Measurements from ENCODE around the gene ATG9A.

The ATG9A gene

DNA sequence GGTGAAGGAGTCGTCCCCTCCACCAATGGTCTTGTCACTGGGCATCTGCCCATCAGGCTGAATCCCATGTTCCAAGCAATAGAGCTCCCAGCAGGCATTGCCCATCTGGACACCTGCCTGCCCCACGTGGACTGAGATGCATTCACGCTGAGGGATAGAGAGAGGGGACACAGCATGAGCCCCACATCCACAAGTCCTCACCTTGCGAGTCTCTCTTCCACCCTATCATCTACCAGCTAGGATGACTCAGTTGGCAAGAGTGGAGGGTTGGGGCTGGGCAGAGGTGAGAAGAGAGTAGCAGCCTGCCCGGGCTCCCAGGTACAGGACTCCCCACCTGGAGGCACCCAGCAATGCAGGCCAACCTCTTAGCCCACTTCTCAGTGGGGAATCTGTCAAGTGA, 22.6 kb upstream of the ATG9A start:
- peak; percentile 33 to 39 for DNase-seq

DNA sequence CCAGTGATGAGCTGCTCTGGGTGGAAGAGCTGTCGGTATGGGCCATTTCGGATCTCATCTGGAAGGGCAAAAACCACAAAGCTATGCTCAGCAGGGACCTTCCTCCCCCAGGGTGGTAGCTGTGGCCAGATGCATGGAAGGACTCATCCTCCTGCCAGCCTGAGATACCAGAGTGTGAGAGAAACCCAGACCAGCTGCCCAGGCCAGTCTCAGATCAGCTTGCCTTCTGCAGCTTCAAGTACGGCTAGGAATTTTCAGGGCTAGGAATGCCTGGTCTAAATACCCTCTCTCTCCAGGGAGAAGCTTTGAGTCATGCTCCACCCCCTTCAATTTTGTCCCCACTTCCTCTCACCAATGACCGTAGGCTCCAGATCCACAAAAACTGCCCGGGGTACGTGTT, 22.2 kb upstream of the ATG9A start:
- DNase-seq: no peak

DNA sequence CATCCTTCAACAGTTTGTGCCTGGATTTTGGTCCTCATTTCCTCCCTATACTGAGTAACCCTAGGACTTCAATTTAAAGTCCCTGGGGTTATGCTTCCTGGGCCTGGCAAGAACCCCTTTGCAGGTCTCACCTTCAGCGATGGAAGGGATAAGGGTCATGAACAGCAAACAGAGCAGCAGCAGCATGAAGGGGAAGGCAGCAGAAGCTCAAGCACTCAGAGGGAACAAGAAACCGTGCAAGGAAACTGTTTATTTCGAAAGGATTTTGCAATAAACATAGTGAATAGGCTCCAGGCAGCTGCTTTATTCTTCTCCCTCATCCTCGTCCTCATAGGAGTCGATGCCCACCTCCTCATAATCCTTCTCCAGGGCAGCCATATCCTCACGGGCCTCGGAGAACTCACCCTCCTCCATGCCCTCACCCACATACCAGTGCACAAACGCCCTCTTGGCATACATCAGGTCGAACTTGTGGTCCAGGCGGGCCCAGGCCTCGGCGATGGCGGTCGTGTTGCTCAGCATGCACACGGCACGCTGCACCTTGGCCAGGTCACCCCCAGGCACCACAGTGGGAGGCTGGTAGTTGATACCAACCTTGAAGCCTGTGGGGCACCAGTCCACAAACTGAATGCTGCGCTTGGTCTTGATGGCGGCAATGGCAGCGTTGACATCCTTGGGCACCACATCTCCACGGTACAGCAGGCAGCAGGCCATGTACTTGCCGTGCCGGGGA, 20.8 kb upstream of the ATG9A start:
- no peak for DNase-seq

DNA sequence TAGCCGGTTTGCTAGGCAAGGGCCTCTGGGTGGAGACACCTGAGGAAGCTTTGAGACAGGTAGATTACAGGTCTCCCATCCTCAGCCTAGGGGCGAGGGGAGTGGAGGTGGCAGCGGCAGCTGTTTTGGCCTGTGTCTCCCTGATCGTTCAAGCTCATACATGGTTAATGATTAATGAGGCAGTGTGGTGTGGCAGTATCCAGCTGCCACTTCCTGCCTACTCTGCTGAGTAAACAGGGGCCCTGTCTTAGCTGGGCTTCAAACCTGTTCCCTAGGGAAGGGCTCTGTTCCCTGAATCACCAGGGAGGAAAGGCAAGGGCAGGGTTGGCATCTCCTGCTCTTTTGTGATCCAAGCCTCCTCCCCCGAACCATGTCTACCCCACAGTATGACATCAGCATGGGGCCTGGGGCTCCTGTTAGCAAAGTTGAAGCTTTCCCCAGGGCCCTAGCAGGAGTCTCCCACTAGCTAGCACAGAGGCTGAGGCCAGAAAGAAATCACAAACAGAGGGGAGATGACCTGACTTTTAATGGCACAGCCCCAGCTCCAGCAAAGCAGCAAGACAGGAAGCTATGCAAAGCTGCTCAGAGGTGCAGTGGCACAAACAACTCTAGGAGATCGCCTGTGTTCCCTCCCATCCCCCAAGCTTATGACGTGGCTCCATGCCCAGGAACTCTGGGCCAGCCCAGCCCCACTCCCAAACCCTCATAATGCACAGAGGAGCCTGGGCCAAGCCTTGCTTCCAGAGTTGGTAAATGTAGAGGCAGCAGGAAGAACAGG, 20.0 kb upstream of the ATG9A start:
- DNase-seq: no peak

DNA sequence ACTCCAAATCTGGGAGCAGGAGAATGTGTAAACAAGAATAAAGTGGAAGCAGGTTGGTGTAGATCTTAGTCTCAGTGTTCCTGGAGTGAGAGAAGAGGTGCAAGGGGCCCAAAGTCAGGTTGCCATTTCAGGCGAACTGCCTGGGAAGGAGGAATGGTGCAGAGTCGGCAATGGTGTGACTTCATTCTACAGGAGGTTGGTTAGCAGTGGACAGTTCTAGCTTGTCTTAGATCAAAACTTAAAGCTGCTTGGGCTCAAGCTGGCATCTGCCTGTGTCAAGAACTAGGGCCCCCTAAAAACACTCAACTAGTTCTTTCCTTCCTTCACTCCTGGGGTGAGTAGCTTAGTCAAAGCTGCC, 19.4 kb upstream of the ATG9A start:
- no peak for DNase-seq

DNA sequence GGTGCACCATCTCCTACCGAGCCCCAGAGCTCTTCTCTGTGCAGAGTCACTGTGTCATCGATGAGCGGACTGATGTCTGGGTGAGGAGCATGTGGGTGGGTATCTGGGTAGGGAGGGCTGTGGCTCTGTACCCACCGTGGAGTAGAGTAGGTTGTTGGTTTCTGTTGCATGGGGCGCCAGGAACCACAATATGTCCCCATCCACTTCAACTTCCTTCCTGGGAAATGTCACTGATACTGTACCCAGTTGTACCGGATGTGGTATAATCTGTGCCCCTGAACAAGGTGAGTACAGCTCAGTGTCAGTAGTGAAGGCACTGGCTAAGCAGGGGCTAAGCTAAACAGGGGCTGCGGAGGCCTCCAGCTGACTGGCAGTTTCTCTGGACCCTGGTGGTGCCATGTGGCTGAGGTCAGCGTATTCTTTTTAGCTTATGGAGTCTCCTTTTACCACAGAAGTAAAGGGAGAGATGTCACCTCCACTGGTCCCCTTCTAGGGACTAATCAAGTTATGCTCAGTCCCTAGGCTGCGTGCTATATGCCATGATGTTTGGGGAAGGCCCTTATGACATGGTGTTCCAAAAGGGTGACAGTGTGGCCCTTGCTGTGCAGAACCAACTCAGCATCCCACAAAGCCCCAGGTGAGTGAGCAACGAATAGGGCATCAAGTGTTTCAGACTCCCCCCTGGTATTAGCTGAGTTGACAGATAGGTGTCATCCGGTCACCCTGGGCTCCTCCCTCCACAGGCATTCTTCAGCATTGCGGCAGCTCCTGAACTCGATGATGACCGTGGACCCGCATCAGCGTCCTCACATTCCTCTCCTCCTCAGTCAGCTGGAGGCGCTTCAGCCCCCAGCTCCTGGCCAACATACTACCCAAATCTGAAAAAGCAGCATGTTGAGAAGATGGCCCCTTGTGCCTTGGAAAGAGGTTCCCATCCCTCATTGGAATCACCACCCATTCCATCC, 18.5 kb upstream of the ATG9A start:
- DNase-seq: peak; percentile 58 to 66

DNA sequence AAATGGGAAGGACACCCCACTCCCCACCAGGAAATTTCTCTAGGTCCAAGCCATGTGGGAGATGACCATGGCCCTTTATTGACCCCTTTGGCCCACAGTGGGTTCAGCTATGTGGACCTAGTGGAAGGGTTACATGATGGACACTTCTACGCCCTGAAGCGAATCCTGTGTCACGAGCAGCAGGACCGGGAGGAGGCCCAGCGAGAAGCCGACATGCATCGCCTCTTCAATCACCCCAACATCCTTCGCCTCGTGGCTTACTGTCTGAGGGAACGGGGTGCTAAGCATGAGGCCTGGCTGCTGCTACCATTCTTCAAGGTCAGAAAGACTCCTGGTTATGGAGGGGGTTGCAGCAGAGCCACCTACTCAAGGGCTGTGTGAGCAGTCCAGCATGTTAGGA, 17.1 kb upstream of the ATG9A start:
- DNase-seq: no peak

DNA sequence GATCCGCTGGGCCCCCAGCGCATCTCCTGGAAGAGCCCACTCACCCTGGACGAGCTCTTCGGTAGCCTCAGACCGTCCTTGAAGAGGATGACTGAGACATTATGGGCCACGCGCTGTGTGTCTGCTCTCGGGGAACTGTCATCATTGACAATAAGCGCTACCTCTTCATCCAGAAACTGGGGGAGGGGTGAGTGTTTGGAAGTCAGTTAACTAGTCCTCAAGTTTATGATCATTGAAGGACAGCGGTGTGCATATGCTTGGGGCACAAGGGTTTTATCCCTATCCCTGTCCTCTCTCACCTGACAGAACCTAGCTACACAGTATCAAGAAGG, 16.4 kb upstream of the ATG9A start:
- DNase-seq: no peak

DNA sequence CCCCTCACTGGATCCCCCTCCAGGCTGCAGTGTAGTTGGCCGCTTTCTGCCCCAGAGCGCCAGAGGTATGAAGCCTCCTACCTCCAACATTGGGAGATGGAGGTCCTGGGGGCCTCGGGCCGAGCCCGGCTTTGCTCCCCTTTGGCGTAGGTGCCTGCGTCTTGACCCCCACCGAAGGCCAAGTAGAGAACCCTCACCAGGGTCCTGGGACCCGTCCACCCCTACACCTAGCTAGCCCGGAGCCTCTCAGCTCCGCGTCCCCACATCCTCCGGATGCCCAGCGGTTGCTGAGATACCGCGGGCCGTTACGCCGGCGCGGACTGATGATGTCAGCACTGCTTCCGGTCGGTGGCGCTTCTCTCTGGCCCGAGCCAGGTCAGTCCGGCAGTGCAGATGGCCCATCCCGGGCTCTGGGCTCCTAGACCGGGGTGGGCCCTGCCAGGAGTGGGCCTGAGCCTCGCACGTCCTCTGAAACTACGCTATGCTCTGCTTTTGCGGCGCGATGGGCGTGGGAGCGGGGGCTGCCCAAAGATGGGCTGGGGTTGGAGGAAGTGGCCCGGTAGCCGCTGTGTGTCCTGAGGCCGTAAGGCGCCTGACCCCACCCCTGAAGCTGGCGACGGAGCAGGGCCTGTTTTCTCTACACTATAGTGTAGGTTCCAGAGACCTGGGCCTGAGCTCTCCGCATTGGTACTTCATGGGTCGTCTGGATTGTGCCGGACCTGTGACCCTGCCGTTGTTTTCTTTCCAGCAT, 15.9 kb upstream of the ATG9A start, which contains the start of the genes GLB1L and STK16:
TSS of gene GLB1L (minus strand) at position 297 of the 751 bp plus-strand sequence. CDS start 1,871 bp downstream, outside the sequence.
TSS of gene STK16 (plus strand) at position 332 of the 751 bp plus-strand sequence. CDS start 521 bp downstream, outside the sequence.
- peak; percentile 79 to 80 for DNase-seq

DNA sequence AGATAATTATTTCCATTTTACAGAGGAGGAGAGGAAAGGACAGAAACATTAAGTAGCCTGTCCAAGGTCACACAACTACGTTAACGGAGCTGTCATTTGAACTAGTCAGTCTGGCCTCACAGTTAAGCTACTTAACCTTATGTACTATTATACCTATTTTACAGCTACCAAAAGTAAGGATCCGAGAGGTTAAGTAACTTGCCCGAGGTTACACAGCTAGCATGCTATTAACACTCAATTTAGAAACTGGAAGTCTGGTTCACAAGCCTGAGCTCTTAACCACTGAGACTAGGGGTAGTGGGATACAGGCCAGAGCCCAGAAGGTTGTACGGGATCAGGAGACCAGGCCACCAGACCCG, 15.3 kb upstream of the ATG9A start:
- no peak for DNase-seq

DNA sequence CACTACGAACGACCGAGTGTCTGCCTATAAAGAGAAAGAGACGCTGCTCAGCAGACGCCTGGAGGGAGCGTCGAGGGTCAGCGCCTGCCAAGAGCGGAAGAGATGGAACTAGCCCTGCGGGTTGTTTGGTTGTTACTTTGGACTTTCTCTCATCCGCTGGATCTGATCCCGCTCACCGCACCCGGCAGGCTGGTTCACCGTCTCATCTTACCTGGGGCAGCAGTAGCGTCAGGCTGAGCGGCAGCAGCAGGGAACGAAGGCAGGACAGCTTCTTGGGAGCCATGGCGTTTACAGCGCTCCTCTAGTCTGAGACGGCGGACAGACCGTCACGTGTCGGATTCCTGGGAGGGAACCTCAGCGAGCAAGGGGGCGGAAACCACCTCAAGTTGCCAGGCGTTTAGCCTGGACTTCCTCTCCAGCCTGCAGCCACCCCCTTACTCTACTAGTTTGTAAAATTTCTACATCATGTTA, 13.9 kb upstream of the ATG9A start:
- DNase-seq: no peak

DNA sequence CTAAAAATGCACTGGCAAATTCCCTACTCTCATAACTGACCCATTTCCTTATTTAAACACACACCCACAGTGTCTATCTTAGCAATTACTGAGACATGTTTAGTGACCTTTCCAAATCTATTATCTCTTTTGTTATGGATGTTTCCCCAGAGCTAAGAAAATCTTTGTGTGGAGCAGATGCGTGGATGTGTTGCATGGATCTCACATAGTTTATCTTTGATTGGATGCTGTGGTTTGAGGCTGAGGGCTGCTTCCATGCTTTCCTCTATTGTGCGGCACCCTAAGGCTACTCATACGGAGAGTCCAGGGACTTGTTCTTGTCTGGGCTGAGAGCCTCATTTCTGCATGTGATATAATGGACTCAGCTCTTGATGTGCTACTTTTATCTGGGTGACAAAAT, 4.9 kb upstream of the ATG9A start:
- DNase-seq: no peak

DNA sequence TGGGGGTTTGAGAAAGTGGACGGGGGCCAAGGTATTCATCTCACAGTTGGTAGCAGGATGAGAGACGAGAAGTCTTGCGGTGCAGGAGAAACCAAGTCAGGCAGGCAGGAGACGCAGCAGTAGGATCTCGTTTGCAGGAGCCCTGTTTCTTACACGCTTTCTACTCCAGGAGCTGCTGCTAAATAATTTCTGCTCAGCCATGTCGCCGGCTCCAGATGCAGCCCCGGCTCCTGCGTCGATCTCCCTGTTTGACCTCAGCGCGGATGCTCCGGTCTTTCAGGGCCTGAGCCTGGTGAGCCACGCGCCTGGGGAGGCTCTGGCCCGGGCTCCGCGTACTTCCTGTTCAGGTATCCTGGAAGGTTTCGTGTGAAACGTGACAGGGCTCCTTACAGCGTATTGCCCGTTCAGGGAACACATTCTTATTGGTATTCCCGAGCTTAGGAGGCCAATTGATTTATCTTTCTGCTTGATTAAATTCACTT, 664 bp upstream of the ATG9A start:
- no peak for DNase-seq

DNA sequence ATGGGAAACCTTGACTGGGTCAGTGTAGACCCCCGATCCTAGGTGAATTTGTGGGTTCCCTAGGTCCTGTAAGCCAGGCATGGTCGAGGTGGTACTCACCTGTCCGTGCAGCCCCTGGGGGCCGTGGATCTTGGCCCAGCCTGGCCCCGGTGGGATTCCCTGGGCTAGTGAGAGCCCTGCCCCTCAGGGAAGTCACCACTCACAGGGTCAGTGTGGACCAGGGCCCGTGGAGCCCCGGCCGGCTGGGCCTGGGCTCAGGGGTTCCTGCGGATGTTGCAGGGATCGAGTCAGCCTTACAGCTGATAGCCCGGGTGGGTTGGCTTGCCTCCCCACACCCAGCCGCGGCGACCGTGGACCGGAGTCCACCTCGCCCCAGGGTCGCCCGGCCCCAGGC, 528 bp downstream of the ATG9A start:
- no peak for DNase-seq

DNA sequence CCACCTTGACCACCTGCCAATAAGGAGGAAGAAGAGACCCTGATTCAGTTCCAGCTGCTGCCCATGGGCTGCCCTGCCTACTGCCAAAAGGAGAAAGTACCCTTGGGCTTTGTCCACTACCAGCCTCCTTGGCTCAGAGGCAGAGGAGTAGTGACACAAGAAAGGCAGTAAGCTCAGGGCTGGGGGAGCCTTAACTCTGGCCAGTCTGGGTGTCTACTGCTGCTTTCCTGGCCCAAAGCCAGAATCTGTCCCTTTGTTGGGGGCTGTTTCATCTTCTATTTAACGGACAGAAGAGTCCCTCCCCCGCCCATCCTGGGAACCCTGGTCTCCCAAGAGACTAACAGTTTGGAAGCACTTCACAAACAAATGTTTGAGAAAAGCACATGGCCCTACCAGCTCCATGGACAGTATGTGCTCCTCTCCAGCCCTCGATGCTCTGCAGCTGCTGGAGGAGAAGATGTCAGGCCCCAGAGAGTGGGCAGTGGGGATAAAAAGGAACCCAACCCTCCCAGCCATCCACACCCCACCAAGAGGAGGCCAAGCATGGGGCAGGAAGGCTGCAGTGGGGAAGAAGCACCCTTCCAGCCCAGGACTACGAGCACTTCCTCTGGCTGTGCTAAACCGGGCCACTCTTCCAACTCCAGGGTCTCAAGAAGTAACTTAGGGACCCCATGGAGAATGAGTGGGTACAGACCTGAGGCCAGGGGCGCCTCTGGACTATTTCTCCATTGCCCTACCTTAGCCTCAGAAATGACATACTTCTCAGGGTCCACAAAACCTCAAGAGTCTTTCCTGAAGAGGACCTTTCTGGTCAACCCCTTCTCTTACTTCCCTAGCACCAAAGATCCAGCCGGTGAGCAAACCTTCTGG, 1.2 kb downstream of the ATG9A start:
- no peak for DNase-seq

DNA sequence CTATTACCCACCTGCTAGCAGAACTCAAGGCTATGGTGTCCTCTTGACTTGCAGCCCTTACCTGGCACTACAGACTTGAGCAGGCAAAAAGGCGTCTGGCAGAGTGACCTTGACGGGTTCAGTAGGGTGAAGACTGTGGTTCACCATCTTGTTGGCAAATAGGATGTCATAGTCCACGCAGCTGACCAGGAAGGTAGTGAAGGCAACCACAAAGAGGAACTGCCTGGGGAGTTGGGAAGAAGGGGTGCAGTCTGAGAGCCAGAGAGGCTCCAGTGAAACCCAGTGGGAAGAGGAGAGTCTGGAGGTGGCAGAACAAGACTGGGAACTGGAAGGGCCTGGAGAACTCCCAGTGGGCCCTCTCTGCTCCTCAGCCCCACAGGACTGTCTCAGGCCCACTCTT, 4.1 kb downstream of the ATG9A start:
- DNase-seq: no peak

DNA sequence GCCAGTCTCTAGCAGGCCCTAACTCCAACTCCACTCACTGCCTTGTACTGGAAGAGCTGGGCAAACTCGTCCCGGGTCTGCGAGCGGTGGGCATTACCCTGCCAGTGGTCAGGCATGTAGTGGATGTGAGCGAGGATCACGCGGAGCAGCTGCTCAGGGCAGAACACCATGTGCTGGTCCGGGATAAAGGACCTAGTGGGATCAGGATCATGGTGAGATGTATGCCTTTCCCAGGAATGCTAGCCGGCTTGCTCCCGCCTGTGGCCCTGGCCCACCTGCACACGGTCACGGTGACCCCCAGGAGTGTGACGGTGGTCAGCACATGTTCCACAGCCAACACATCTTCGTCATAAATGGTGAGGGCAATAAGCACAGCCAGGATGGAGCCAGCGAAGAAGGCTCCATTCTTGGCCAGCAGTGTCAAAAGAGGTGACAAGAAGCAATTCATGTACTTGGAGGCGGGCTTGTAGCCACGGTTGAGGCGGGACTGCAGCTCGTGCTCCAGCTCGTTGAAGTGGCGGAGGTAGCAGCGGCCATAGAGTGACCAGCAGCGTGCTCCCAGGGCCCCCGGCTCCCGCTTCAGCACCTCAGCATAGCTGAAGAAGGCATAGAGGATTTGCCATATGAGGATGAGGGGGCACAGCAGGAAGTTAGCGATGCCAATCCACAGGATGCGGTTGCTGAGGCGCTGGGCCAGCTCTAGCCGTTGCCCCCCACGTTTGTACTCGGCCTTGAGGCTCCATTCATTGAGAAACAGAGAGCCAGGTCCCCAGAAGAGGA, 5.4 kb downstream of the ATG9A start:
- no peak for DNase-seq

DNA sequence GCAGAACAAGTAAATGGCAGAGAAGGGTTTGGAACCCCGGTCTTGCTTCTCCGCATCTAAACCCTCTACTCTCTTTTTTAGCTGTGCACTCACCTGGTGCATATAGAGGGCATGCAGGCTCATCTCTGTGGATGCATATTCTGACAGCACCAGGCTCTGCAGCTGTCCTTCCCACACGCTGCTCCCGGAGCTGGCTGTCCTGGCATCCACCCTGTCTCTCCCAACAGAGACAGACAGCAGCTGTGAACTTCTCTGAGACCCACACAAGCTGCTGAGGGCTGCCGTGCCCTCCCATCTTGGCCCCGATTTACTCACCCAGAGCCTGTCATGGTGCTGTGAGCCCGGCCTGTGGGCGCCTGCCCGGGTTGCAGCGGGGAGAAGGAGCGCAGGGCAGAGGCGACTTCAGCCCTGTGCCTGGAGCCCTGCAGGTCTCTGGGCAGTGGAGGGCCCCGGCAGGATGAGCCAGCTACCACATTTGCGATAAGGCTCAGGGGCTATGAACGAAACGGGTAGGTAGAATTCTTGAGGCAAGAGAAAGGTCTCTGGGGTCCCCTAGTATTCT, 7.4 kb downstream of the ATG9A start:
- DNase-seq: no peak

DNA sequence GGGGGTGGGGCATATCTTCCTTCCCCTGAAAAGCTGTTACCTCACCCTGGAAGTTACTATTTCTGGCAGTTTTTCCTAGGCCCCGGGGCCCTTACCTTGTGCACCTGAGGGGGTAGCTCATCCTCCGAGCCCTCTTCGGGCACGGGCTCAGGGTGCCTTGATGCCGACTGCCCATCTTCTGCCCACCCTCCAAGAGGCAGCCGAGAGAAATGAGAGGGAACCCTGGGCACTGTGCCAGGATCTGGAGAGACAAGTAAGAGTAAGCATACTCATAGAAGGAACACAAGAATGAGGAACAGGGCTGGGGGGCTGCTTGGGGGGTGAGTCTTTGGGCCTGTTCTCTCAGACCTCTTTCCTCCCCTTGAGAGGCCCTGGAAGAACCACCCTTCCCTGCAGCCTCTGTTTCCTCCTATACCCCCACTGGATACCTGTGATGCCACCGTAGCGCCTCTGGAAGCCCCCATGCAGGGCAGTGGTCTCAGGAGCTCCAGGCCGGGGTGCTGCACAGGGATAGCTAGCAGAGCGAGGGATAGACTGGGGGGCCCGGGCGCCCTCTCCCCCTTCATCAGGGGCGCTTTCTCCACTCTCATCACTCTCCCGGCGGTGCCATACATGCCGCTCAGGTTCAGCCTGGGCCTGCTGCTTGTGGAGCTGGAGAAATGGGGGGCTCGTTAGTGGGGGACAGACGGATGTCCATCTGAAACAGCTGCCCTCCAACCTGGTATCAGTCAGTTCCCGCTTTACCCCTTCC, 8.6 kb downstream of the ATG9A start:
- DNase-seq: no peak
